ENCODE measurements around the gene PMEL.
"Not testable (repeated sequence)": the region's sequence is repeated elsewhere in the genome, so short reads cannot be mapped to it uniquely, and the experiment has no call there.

PMEL gene

GRCh38 chr12:55925371-55925770 lies 40.5 kb downstream of the PMEL start:
- DNase-seq (ENCODE audit: low read depth, low spot score) = no peak

DNA sequence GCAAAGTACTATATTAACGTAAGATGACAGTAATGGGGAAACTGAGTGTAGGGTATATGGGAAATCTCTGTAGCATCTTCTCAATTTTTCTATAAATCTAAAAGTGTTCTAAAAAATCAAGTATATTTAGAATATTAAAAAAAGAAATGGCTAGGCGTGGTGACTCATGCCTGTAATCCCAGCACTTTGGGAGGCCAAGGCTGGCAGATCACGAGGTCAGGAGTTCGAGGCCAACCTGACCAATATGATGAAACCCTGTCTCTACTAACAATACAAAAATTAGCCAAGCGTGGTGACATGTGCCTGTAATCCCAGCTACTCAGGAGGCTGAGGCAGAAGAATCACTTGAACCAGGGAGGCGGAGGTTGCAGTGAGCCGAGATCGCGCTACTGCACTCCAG lies 42.2 kb downstream of the PMEL start:
- DNase-seq (ENCODE audit: low read depth, low spot score) = not testable (repeated sequence)

DNA sequence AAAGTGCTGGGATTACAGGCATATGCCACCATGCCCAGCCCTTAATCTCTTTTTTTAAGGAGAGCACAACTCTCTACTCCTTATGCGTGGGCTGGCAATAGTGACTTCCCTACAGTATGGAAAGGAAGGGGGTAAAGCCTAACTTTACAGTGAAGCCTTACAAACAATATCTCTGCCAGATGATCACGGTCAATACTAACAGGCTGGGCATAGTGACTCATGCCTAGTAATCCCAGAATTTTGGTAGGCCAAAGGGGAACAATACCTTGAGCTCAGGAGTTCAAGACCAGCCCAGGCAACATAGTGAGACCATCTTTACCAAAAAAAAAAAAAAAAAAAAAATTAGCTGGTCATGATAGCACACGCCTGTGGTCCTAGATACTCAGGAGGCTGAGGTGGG lies 43.7 kb downstream of the PMEL start:
- DNase-seq (ENCODE audit: low read depth, low spot score) = no peak

DNA sequence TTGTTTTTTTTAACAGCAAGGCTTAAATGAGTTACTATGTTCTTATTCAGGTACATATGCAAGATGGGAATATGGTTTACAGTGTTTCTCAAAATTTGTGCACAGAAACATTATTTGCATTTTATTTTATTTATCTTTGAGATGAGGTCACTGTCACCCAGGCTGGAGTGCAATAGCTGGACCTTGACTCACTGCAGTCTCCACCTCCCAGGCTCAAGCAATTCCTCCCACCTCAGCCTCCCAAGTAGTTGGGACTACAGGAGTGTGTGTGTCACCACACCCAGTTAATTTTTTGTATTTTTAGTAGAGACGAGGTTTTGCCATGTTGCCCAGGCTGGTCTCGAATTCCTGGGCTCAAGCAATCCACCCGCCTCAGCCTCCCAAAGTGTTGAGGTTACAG lies 46.8 kb downstream of the PMEL start:
- not testable (repeated sequence) for DNase-seq (ENCODE audit: low read depth, low spot score)

DNA sequence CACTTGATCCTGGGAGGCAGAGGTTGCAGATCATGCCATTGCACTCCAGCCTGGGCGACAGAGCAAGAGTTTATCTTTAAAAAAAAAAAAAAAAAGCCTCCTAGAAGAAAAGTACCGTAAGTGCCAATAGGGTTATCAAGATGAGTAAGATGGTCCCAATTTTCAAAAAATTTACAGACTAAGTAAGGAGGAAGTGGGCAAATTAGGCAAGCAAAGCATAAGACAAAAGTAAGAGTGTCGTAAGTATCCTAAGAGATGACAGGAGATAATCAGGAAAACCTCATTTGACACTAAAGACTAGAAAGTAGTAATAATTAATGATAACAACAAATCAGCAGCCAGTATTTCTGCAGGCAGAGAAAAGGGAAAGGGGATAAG lies 50.4 kb downstream of the PMEL start:
- no peak for DNase-seq (ENCODE audit: low read depth, low spot score)

- no peak for DNase-seq (ENCODE audit: low read depth, low spot score)
Measured at GRCh38 chr12:55912908-55913307, 52.9 kb downstream of the PMEL start.

DNA sequence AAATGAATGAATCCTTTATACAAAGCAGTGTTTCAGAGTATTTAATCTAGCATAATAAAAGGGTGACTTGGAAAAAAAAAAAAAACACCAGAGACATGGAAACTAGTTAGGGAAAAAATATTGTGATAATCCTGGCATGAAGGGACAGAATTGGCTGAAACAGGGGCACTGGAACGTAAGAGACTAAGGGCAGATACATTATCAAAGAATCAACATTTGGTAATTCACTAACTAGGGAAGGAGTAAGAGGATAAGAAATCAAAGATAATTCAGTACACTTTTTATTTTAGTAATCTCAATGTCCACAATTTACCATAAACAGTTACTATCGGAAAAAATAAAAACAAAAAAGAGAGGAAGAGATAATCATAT lies 56.3 kb downstream of the PMEL start:
- no peak for DNase-seq (ENCODE audit: low read depth, low spot score)

- no peak for DNase-seq (ENCODE audit: low read depth, low spot score)
Measured at GRCh38 chr12:55908726-55909512, 56.9 kb downstream of the PMEL start.

DNA sequence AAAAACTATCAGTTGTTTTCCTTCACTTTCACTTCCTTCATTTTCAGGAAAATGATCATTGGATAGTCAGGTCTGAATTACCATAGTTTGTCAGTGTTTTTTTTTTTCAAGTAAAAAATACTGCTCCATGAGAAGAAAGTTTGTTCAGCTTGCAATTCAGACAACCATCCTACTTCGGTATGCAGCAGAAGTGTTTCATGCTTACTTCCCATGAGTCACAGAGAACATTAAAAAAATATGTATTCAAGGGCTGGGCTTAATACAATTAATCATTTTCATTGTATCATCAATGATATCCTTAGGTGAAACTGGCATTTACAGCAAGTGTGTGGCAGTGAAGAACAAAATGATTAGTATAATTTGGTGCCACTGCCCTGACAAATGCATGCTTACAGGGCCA lies 59.8 kb downstream of the PMEL start:
- no peak for DNase-seq (ENCODE audit: low read depth, low spot score)

Data from activated CD4-positive, CD25-positive, alpha-beta regulatory T cell treated with anti-CD3 and anti-CD28 coated beads, Interleukin-2, amount 50 U/mL, for 16 hours (primary cell).